WTC11 (cell line): ENCODE measurements around the gene FUT7.

Source experiments
- CREB1 ChIP-seq: sonication (generic); formaldehyde crosslinking; IDR thresholded peaks from 2 replicates; pipeline ENCODE4 v1.8.0; 2023; ENCODE audit warnings: mild to moderate bottlenecking, missing genetic modification reagents
- FOXP1 ChIP-seq: sonication (generic); formaldehyde crosslinking; IDR thresholded peaks from 2 replicates; pipeline ENCODE4 v1.8.0; 2022; ENCODE audit warnings: missing genetic modification reagents, mild to moderate bottlenecking, moderate library complexity, borderline replicate concordance
- HMGA2 ChIP-seq: fragments of 250-450 bp; sonication (Bioruptor Pico); IDR thresholded peaks from 2 replicates; pipeline ENCODE4 v1.4.0; 2021; ENCODE audit warnings: mild to moderate bottlenecking, moderate library complexity
- NFE2L1 ChIP-seq: sonication (generic); formaldehyde crosslinking; IDR thresholded peaks from 2 replicates; pipeline ENCODE4 v1.8.1; 2023; ENCODE audit warnings: missing genetic modification reagents
- NR2C2 ChIP-seq: sonication (generic); formaldehyde crosslinking; IDR thresholded peaks from 2 replicates; pipeline ENCODE4 v1.8.0; 2022; ENCODE audit warnings: mild to moderate bottlenecking, missing genetic modification reagents
- ZBTB21 ChIP-seq: sonication (generic); formaldehyde crosslinking; IDR thresholded peaks from 2 replicates; pipeline ENCODE4 v1.8.1; 2023; ENCODE audit warnings: mild to moderate bottlenecking, missing genetic modification reagents, borderline replicate concordance
- ZNF317 ChIP-seq: sonication (generic); formaldehyde crosslinking; IDR thresholded peaks from 2 replicates; pipeline ENCODE4 v1.8.1; 2023; ENCODE audit warnings: low read depth, mild to moderate bottlenecking, moderate library complexity, missing genetic modification reagents, borderline replicate concordance
- TF ChIP-seq, protein P1 (sequence below): fragments of 200-600 bp; IDR thresholded peaks from 2 replicates; pipeline ENCODE4 v1.8.0; 2022; ENCODE audit warnings: antibody characterized with exemption
- TF ChIP-seq, protein P2 (sequence below): sonication (generic); formaldehyde crosslinking; IDR thresholded peaks from 2 replicates; pipeline ENCODE4 v1.8.0; 2022; ENCODE audit warnings: missing genetic modification reagents
- TF ChIP-seq, protein P3 (sequence below): sonication (generic); formaldehyde crosslinking; conservative IDR thresholded peaks from 2 replicates; pipeline ENCODE4 v1.8.1; 2022; ENCODE audit warnings: mild to moderate bottlenecking, missing genetic modification reagents
- TF ChIP-seq, protein P4 (sequence below): sonication (generic); formaldehyde crosslinking; IDR thresholded peaks from 2 replicates; pipeline ENCODE4 v1.8.1; 2023; ENCODE audit warnings: mild to moderate bottlenecking, missing genetic modification reagents, moderate library complexity

DNA sequence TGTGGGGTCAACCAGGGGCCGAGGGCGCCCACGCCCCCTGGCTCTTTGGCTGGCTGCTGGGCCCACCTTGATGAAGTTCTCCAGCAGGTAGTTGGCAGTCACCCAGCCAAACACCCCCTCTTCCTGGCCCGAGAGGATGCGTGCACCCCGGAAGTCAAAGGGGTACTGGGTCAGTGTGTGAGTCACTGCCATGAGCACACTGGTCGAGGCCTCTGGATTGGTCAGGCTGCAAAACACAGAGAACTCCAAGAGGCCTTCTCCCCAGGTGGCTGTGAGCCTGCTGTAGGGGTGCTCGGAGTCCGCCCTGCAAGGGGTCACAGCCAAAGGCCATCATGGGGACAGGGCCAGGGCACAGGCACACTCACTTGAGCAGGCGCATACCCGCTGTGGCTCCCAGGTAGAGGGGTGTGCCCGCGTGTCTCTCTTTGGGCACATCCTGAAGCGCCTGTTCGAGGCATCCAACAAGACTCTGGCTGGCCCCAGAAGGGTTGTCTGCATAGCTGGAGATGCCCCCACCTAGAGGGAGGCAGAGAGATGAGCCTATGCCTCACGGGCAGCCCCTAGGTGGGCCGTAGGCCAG lies 19.3 kb upstream of the FUT7 start:
- TF ChIP-seq, protein P1, sequence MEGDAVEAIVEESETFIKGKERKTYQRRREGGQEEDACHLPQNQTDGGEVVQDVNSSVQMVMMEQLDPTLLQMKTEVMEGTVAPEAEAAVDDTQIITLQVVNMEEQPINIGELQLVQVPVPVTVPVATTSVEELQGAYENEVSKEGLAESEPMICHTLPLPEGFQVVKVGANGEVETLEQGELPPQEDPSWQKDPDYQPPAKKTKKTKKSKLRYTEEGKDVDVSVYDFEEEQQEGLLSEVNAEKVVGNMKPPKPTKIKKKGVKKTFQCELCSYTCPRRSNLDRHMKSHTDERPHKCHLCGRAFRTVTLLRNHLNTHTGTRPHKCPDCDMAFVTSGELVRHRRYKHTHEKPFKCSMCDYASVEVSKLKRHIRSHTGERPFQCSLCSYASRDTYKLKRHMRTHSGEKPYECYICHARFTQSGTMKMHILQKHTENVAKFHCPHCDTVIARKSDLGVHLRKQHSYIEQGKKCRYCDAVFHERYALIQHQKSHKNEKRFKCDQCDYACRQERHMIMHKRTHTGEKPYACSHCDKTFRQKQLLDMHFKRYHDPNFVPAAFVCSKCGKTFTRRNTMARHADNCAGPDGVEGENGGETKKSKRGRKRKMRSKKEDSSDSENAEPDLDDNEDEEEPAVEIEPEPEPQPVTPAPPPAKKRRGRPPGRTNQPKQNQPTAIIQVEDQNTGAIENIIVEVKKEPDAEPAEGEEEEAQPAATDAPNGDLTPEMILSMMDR: no peak
- TF ChIP-seq ZNF317 (CRISPR knock-in tag) (no peak), HMGA2 (no peak), NFE2L1 (CRISPR knock-in tag) (no peak), ZBTB21 (no peak), FOXP1 (CRISPR knock-in tag) (no peak), NR2C2 (CRISPR knock-in tag) (no peak), CREB1 (CRISPR knock-in tag) (no peak)
- TF ChIP-seq, protein P2, sequence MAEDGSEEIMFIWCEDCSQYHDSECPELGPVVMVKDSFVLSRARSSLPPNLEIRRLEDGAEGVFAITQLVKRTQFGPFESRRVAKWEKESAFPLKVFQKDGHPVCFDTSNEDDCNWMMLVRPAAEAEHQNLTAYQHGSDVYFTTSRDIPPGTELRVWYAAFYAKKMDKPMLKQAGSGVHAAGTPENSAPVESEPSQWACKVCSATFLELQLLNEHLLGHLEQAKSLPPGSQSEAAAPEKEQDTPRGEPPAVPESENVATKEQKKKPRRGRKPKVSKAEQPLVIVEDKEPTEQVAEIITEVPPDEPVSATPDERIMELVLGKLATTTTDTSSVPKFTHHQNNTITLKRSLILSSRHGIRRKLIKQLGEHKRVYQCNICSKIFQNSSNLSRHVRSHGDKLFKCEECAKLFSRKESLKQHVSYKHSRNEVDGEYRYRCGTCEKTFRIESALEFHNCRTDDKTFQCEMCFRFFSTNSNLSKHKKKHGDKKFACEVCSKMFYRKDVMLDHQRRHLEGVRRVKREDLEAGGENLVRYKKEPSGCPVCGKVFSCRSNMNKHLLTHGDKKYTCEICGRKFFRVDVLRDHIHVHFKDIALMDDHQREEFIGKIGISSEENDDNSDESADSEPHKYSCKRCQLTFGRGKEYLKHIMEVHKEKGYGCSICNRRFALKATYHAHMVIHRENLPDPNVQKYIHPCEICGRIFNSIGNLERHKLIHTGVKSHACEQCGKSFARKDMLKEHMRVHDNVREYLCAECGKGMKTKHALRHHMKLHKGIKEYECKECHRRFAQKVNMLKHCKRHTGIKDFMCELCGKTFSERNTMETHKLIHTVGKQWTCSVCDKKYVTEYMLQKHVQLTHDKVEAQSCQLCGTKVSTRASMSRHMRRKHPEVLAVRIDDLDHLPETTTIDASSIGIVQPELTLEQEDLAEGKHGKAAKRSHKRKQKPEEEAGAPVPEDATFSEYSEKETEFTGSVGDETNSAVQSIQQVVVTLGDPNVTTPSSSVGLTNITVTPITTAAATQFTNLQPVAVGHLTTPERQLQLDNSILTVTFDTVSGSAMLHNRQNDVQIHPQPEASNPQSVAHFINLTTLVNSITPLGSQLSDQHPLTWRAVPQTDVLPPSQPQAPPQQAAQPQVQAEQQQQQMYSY (CRISPR knock-in tag): no peak
- TF ChIP-seq, protein P3, sequence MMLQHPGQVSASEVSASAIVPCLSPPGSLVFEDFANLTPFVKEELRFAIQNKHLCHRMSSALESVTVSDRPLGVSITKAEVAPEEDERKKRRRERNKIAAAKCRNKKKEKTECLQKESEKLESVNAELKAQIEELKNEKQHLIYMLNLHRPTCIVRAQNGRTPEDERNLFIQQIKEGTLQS (CRISPR knock-in tag): no peak
- TF ChIP-seq, protein P4, sequence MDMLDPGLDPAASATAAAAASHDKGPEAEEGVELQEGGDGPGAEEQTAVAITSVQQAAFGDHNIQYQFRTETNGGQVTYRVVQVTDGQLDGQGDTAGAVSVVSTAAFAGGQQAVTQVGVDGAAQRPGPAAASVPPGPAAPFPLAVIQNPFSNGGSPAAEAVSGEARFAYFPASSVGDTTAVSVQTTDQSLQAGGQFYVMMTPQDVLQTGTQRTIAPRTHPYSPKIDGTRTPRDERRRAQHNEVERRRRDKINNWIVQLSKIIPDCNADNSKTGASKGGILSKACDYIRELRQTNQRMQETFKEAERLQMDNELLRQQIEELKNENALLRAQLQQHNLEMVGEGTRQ (CRISPR knock-in tag): no peak
